Stimulated activated CD8-positive, alpha-beta memory T cell treated with anti-CD3 and anti-CD28 coated beads, Interleukin-15, amount 100 ng/mL, for 4 hours (primary cell): ENCODE data around the gene DCP2.

Experiments used
- DNase-seq, 2 donors: peaks; one replicate each; pipeline ENCODE4 v3.0.0-alpha.2; 2020; ENCODE audit warnings: low read depth in 2 of 2

Gene DCP2

DNA sequence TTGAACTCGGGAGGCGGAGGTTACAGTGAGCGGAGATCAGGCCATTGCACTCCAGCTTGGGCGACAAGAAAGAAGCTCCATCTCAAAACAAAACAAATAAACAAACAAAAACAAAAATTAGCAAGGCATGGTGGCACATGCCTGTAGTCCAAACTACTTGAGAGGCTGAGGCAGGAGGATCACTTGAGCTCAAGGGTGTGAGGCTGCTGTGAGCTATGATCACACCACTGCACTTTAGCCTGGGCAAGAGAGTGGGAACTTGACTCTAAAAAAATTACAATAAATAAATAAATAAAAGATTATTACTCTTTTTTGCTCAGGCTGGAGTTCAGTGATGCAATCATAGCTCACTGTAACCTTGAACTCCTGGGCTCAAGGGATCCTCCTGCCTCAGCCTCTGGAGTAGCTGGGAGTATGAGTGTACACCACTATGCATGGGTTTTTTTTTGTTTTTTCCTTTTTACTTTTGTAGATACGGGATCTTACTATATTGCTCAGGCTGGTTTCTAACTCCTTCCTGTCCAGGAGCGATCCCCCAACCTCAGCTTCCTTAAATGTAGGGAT lies 9.0 kb upstream of the DCP2 start:
- DNase-seq = no peak

GRCh38 chr5:112968411-112969106 lies 8.0 kb upstream of the DCP2 start:
- DNase-seq = no peak

DNA sequence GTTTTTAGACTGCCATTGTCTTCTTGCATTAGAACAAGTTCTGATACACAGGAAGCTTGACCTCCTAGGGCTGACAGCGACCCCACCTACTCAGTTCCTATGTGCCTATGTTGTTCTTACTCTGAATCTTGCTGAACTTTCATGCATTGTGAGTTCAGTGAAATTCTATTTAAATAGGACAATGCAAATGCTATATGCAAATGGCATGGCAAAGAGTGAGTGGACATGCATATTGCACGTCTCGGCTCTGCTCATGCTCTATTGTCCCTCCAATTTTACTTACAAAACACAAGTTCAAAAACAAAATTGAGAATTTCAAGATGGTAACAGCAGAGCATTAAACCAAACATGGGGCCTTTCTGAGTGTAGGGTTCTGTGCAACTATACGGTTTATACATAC lies 5.3 kb upstream of the DCP2 start:
- no peak for DNase-seq

DNA sequence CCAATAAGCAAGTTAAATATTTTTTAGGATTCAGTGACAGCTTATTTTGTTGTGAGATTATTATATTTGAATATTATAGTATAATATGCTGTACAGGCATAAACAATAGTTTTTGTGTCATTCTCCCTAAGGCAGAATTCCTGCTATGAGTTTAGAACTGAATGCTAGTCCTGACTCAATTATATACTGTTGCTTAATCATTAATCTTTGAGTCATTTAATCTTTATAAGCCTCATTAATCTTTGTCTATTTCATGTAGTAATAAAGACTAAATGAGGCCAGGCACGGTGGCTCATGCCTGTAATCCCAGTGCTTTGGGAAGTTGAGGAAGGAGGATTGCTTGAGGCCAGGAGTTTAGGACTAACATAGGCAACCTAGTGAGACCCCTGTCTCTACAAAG lies 3.6 kb upstream of the DCP2 start:
- no peak for DNase-seq

GRCh38 chr5:112973904-112974303 lies 2.7 kb upstream of the DCP2 start:
- no peak for DNase-seq

DNA sequence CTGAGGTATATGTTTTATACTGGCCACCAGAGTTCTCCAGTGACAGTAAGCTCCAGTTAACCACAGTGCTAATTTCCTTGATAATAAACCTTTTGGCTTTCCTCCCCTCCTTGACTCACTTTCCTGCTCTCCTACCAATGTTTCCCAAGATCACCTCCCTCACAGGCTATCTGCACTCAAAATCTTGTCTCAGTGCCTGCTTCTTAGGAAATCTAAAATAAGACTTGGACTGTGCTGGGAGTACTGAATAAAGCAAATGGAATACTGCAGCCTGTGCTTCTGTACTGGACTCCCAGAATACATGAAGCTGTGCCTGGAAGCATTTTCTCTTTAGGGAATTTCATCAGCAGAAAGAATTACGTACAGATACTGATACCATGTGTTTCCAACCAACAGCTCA lies 1.7 kb upstream of the DCP2 start:
- DNase-seq = no peak

DNA sequence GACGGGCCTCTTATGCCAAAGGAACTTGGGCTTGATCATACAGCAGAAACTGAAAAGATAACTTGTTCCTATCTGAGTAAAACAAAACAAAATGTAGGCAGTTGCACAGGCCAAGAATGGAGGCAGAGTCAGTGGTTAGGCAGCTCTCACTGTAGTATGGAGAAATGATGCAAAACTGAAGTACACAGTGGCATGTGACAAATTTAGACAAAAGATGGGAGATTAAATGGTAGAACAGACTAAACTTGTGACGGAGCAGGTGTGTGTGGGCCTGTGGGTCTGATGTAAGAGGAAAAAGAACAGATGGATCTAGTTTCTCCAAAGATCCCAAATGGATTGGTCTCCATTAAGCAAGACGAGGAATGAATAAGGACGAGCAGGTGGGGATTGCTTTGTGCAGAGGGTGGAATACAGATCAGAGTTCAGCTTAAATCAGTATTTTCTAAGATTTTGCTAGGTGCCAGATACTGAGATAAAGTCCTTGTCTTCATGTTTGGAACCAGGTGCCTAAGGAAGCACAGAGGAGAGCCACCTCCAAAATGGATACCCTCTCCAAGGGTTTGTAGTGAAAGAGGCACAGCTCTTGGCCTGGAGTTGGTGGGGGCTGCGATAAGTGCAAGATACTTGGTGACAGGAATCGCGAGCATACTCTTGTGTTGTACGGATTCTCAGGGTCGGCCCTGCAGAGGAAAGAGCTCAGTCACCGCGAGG lies 722 bp upstream of the DCP2 start:
- no peak for DNase-seq

DNA sequence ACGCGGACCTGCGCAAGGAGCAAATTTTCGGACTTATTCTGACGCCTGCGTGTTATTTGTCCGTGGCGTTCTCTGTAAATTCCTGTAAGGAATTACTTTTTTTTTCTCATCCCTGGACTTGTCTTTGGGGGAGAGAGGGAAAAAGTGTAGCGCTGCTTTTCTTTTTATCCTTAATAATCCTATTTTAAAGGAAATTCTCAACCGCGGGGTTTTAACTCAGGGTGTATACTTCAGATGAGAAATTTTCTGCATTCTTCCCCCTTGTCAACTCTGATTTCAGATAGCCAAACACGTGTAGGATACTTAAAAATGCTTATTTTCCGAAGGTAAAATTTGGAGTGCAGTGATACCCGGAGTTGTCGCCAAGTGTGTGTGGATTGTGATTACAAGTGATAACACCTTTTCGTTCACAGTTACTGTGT lies 853 bp downstream of the DCP2 start:
- DNase-seq = no peak

GRCh38 chr5:112978836-112979235 lies 2.2 kb downstream of the DCP2 start:
- no peak for DNase-seq

DNA sequence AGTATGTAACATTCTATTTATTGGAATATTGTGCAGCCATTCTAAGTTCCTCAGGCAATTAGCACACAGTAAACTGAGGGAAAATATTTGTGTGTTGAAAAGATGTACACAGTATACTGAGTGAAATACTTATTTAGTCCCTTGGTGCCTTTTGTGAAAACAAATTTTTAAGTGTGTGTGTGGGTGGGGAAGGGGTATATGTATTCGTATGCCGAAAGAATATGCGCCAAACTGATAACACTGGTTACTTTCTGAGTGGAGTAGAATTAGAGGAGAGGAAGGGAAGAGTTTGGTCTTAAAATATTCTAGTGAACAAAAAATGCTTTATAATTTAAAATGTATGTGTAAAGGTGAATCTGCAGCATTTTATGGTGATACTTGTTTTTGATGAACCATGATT lies 3.1 kb downstream of the DCP2 start:
- no peak for DNase-seq

DNA sequence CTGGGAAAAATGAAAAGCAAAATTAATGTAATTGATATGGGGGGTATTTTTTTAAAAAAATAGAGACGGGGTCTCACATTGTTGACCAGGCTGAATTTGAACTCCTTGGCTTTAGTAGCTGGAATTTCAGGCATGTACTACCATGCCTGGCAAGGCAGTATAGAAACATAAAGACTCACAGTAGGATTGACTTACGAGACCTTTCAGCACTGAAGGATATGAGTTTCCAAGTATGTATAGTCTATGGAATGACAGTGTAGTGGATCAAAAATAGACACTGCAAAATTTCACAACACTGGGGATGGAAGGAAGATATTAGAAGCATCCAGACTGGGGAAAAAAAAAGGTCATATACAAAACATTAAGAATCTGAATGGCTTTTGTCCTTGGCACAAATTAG lies 6.8 kb downstream of the DCP2 start:
- DNase-seq = no peak

- DNase-seq = no peak
These were observed 9.6 kb downstream of the DCP2 start for GRCh38 chr5:112986224-112986623.

GRCh38 chr5:112995764-112996618 lies 19.4 kb downstream of the DCP2 start:
- peak; percentile 29 to 50 for DNase-seq

DNA sequence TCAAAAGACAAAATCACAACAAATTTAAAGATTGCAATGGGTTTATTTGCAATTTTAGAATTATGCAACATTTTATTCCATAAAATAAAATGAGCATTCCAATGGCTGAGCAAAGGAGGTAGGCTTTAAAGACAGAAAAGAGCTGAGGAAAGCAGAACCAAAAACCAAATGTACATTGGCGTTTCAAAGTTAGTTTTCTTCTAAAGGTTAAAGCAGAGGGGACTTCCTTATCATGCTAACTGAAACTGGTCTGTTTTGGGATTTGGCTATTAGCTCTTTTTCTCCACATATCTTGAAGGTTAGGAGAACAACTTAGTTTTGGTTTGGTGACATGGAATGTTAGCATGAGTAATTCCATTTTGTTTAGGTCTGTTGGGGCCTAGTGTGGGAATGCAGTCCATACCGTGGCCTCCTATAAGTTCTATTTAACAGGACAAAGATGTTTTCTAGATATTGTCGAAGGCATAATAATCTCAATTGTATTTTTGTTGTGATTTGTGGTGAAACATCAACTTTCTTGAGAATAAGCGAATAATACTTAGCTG lies 20.3 kb downstream of the DCP2 start:
- DNase-seq = no peak

DNA sequence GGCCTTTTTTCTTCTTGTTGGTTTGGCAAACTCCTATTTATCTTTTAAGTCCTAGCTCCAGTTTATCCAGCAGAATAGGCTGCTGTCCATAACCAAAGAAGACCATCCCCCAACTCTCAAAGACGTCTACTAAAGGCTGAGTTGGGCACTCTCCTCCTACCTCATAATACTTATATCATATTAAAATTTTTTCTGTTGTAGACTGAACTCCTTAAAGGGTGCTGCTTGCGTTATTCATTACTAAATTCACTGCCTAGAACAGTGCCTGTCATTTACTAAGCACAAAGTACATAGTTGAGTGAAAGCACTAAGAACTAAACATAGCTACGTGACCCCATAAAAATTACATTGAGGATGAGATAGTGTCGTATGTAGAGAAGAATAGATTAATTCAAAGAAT lies 21.7 kb downstream of the DCP2 start:
- no peak for DNase-seq

GRCh38 chr5:113000466-113000865 lies 23.9 kb downstream of the DCP2 start:
- no peak for DNase-seq

DNA sequence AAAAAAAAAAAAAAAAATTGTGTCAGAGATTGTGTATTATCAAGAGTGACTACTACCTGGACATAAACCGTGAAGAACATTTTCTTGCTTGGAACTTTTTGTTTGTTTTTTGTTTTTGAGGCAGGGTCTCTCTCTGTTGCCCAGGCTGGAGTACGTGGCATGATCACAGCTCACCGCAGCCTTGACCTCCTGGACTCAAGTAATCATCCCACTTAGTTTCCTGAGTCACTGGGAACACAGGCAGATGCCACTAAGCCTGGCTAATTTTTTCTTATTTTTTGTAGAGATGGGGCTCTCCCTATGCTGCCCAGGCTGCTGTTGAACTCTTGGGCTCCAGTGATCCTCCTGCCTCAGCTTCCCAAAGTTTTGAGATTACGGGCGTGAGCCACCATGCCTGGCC lies 25.8 kb downstream of the DCP2 start:
- DNase-seq = no peak

- DNase-seq = no peak
These were observed 27.2 kb downstream of the DCP2 start for GRCh38 chr5:113003763-113004162.

GRCh38 chr5:113005454-113005853 lies 28.9 kb downstream of the DCP2 start:
- no peak for DNase-seq

GRCh38 chr5:113017881-113018635 lies 41.5 kb downstream of the DCP2 start:
- no peak for DNase-seq
